Uterus (tissue), 4 donors: ENCODE results near the gene FHOD1. TPM values are rescaled to one million over a fixed set of nuclear protein-coding genes. Genes with fewer than 3 reads are reported as not detected.

Source experiments
- DNase-seq, 2 donors: peaks; one replicate each; pipeline ENCODE4 v3.0.0-alpha.2; 2019 to 2020
- H3K27ac ChIP-seq, 2 donors: fragments of 200-600 bp; sonication (generic); 1 replicate in 1 of 2; 2 replicates in 1 of 2; pipeline ENCODE4 v1.5.1; 2016 to 2018
- H3K27me3 ChIP-seq, 2 donors: fragments of 200-600 bp; sonication (generic); one replicate each; pipeline ENCODE4 v1.5.1; 2018 to 2019; ENCODE audit warnings: control low read depth in 1 of 2
- H3K36me3 ChIP-seq, 2 donors: fragments of 200-600 bp; sonication (generic); one replicate each; pipeline ENCODE4 v1.5.1; 2019; ENCODE audit warnings: control low read depth in 1 of 2
- H3K4me1 ChIP-seq, 2 donors: fragments of 200-600 bp; sonication (generic); one replicate each; pipeline ENCODE4 v1.5.1; 2018 to 2019; ENCODE audit warnings: control low read depth in 1 of 2
- H3K4me3 ChIP-seq, 2 donors: fragments of 200-600 bp; sonication (generic); 1 replicate in 1 of 2; 2 replicates in 1 of 2; pipeline ENCODE4 v1.5.1; 2018 to 2019; ENCODE audit warnings: mild to moderate bottlenecking in 1 of 2
- H3K9me3 ChIP-seq, 2 donors: fragments of 200-600 bp; sonication (generic); one replicate each; pipeline ENCODE4 v1.5.1; 2019; ENCODE audit warnings: control low read depth in 1 of 2
- POLR2A ChIP-seq, 2 donors: fragments of 450-650 bp; IDR thresholded peaks; one replicate each; pipeline ENCODE4 v1.6.1; 2016; ENCODE audit warnings: antibody characterized with exemption in 2 of 2, mild to moderate bottlenecking in 1 of 2, moderate library complexity in 1 of 2
- intact Hi-C: fragments of 100-400 bp; cut with DNase I; formaldehyde crosslinking; loops from one replicate; pipeline ENCODE4 v1.15.1; 2023; ENCODE audit warnings: low total_unique reads
- total RNA-seq, 4 donors: library from RNA; depleted of rRNA in 3 of 4; stranded (reverse); fragments of >200 nt in 3 of 4; gene quantifications; one replicate each; pipeline versions ENCODE4 v1.1.0 to v1.2.4, GENCODE V29; 2014 to 2023
- TF ChIP-seq, protein P1 (sequence below), 4 experiments: fragments of 200-600 bp in 2 of 4; fragments of 450-650 bp in 2 of 4; sonication (generic) in 2 of 4; IDR thresholded peaks; one replicate each; pipeline ENCODE4 v1.5.1; 2016 to 2019; ENCODE audit warnings: antibody characterized with exemption in 4 of 4, mild to moderate bottlenecking in 2 of 4, moderate library complexity in 1 of 4
- donor health status: DM: yes; HTN: yes; CAD: no.

The FHOD1 gene
- total RNA-seq, 4 donors from 2014 or later = 2.3 to 37.6 (median 11.8) TPM

DNA sequence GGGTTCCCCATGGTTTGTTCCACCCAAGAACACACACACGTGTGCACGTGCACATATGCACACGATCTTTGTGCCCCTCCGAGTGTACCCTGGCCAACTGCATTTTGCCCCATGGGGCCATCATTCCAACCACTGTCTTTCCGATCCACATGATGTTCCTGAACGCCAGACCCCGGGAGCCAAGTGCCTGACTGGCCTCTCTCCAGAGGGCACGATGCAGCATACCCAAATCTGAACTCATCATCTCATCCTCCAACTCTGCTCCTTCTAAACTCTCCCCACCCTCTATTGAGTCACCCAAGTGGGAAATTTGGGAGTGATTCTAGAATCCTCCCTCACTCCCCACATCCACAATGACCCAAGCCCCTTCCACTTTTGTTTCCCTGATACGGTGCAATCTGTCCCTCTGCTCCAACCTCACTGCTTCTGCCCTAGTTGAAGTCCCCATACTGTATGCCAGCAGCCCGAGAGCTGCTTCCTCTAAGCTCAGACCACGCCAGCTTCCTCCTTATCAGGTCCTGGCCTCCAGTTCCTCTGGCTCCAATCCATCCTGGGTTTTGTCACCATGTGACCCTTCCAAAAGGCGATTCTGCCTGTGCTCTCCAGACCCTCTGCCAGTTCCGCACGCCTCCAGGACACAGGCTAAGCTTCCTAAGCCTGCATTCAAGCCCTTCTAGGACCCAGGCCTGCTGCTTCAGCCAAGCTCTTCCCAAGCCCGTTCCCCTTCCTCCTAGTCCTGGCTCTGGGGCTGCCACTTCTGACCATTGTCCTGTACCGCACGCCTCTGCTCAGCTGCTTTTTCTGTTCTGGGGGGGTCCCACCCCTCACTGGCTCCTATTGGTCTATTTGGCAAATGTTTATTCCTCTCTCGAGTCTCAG lies 30.4 kb downstream of the FHOD1 start:
- H3K4me3 ChIP-seq = no peak overlapping the region
- peak overlapping the region in 1 of 2 donors; percentile 1 for H3K27ac ChIP-seq
- no peaks in the 10 kb centered on the region for H3K9me3 ChIP-seq
- H3K4me1 ChIP-seq = no peaks in the 10 kb centered on the region
- no peaks in the 10 kb centered on the region for H3K27me3 ChIP-seq
- H3K36me3 ChIP-seq = no peaks in the 10 kb centered on the region
- intact Hi-C loops = no loop called here
- TF ChIP-seq POLR2A (IDR thresholded peaks at IDR 0.05) = no peak
- TF ChIP-seq, protein P1, sequence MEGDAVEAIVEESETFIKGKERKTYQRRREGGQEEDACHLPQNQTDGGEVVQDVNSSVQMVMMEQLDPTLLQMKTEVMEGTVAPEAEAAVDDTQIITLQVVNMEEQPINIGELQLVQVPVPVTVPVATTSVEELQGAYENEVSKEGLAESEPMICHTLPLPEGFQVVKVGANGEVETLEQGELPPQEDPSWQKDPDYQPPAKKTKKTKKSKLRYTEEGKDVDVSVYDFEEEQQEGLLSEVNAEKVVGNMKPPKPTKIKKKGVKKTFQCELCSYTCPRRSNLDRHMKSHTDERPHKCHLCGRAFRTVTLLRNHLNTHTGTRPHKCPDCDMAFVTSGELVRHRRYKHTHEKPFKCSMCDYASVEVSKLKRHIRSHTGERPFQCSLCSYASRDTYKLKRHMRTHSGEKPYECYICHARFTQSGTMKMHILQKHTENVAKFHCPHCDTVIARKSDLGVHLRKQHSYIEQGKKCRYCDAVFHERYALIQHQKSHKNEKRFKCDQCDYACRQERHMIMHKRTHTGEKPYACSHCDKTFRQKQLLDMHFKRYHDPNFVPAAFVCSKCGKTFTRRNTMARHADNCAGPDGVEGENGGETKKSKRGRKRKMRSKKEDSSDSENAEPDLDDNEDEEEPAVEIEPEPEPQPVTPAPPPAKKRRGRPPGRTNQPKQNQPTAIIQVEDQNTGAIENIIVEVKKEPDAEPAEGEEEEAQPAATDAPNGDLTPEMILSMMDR (IDR thresholded peaks at IDR 0.05) = no peak
- peak in 1 of 2 donors; percentile 50 for DNase-seq

DNA sequence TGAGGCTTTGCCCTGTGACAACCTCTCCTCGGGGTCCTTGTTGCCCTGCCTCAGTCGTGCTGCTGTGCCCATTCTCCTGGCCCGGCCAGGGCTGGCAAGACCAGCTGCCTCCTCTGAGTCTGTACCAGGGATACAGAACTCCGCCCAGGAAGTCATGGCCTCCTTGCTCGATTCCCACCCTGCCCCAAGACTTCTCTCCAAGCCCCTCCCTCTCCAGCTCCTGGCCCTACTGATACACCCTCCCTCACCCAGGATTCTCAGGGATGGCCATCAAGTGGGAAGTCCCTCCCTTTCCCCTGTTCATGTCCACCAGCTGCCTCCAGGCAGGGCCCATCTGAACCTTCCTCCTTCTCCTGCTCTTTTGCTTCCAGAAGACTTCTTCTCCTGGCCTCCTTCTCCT lies 31.6 kb downstream of the FHOD1 start:
- no peak for TF ChIP-seq POLR2A (IDR thresholded peaks at IDR 0.05)
- TF ChIP-seq, protein P1 (IDR thresholded peaks at IDR 0.05) = no peak
- Histone ChIP-seq H3K27me3 (no peaks in the 10 kb centered on the region), H3K4me1 (no peaks in the 10 kb centered on the region), H3K36me3 (no peaks in the 10 kb centered on the region), H3K27ac (no peak overlapping the region), H3K4me3 (no peak overlapping the region), H3K9me3 (no peaks in the 10 kb centered on the region)
- DNase-seq = no peak
- intact Hi-C loops = no loop called here

DNA sequence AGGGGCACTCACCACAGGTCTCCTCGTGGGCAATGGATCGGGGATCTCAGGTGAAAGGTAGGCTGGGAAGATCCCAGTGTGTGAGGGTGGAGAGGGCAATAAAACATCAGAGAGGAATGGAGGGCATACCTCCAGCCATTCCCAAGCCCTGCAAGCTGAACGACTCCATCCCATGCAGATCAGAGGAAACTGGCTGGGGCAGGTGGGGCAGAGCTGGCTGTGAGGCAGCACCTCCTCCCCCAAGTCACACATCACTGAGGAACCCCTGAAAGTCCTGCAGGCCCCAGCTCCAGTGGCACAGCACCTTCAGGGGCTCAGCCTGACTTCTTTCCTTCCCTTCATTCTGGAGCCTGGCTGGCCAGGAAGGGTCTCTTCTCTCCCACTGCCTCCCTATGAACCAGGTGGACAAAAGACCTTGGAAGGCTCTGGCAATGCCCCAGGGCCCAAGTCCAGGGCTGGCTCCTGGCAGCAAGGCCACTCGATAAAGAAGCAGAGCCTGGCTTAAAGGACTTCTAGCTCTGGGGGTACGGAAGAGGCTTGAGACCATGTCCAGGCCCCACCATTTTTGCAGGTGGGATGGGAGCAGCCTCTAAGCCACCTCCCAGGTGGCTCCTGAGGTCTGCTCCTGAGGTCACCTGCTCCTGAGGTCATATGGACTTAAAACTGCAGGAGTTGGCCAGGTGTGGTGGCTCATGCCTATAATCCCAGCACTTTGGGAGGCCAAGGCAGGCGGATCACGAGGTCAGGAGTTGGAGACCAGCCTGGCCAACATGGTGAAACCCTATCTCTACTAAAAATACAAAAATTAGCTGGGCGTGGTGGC lies 33.9 kb downstream of the FHOD1 start:
- H3K4me3 ChIP-seq = no peak overlapping the region
- no peak overlapping the region for H3K27ac ChIP-seq
- DNase-seq = no peak
- H3K9me3 ChIP-seq = no peaks in the 10 kb centered on the region
- intact Hi-C loops = no loop called here
- TF ChIP-seq, protein P1 (IDR thresholded peaks at IDR 0.05) = no peak
- no peak for TF ChIP-seq POLR2A (IDR thresholded peaks at IDR 0.05)
- H3K4me1 ChIP-seq = no peaks in the 10 kb centered on the region
- no peaks in the 10 kb centered on the region for H3K36me3 ChIP-seq
- no peaks in the 10 kb centered on the region for H3K27me3 ChIP-seq

DNA sequence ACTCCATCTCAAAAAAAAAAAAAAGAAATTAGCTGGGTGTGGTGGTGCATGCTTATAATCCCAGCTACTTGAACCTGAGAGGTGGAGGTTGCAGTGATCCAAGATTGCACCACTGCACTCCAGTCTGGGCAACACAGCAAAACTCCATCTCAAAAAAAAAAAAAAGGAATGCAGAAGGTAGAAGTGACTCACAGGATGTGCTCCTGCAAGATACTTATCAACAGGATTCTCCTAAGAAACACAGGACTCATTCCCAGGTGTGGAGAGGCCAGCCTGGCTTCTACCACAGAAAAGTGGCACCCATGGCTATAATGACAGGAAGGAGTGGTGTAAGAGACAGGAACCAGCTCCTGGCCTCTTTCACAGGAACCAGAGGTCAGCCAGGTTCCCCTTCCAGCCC lies 34.5 kb downstream of the FHOD1 start:
- Histone ChIP-seq H3K4me1 (no peaks in the 10 kb centered on the region), H3K36me3 (no peaks in the 10 kb centered on the region), H3K4me3 (no peak overlapping the region), H3K27me3 (no peaks in the 10 kb centered on the region), H3K9me3 (no peaks in the 10 kb centered on the region), H3K27ac (no peak overlapping the region)
- TF ChIP-seq, protein P1 (IDR thresholded peaks at IDR 0.05) = no peak
- no peak for TF ChIP-seq POLR2A (IDR thresholded peaks at IDR 0.05)
- intact Hi-C loops = no loop called here
- DNase-seq = no peak

DNA sequence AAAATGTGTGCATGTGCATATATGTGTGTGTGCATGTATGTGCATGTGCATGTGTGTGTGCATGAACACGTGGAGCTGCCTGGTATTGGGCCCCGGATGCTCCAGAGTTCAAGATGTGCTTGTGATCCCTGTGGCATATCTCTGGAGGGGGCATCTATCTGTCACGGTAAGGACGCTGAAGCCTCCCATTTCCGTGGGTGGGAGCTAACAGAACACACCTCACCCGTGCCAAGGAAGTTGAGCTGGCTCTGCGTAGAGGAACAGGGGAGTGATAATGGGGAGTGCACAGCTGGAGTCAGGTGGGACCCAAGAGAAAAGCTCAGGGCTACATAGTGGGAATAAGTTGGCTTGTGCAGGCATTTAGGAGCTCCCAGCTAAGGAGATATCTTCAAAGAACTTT lies 35.6 kb downstream of the FHOD1 start:
- TF ChIP-seq, protein P1 (IDR thresholded peaks at IDR 0.05) = no peak
- TF ChIP-seq POLR2A (IDR thresholded peaks at IDR 0.05) = no peak
- no peaks in the 10 kb centered on the region for H3K4me1 ChIP-seq
- no peaks in the 10 kb centered on the region for H3K27me3 ChIP-seq
- no peaks in the 10 kb centered on the region for H3K9me3 ChIP-seq
- intact Hi-C loops = no loop called here
- no peak for DNase-seq
- H3K27ac ChIP-seq = no peak overlapping the region
- H3K4me3 ChIP-seq = no peak overlapping the region
- H3K36me3 ChIP-seq = no peaks in the 10 kb centered on the region
